ENCODE results near the gene HSP90AB1. TPM values are rescaled to one million over a fixed set of nuclear protein-coding genes. Genes with fewer than 3 reads are reported as not detected.

The HSP90AB1 gene
- total and polyA plus RNA-seq, 9 of the 15 experiments (the other 6 are each of a cell fraction or from before 2014, with no cell fraction given) = 1,780 to 3,358 (median 2,262) TPM

DNA sequence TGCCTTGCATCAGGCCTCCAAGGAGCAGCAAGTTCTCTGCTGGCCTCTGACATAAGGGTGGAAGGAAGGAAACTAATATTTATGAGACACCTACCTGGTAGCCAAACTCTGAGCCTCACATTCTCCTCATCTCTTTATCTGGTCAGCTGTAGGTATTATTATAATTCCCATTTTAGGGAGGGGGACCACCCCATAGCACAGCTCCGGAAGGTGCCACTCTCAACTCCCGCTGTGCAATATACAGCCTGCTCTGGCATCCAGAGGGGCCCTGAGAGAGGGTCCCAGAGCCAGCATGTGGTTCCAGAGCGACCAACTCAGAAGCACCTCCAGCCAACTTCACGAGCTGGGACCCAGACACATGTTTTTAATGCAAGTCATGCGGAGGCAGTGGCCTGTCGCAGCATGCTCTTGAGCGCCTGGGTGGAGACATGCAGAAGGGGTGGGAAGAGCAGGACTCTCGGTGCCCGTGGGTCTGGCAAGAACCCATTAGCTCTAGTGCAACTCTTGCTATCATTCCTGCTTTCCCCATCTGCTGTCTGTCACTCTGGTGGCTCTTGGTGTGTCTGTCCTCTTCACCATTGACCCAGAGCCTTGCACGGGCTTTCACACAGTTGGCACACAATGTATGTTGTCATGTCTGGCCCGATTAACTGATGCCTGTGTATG lies 45.1 kb upstream of the HSP90AB1 start (continued):
- TF ChIP-seq ZNF639 (CRISPR knock-in tag; conservative IDR thresholded peaks at IDR 0.05 in 1 of 2, IDR thresholded peaks at IDR 0.05 in 1 of 2) (peak in 1 of 2 experiments; percentile 82; a peak in 2 of 4 replicates), SETDB1 (IDR thresholded peaks at IDR 0.05; ENCODE audit: low read length) (no peak), MGA (IDR thresholded peaks at IDR 0.05) (peak; percentile 95), FOXP1 (CRISPR knock-in tag; IDR thresholded peaks at IDR 0.05) (peak; percentile 37; the same call in 1 of the 2 replicates), PHF8 (IDR thresholded peaks at IDR 0.05; ENCODE audit: borderline replicate concordance, low read length) (peak; percentile 49; the same call in 1 of the 2 replicates), SMAD4 (CRISPR knock-in tag; conservative IDR thresholded peaks at IDR 0.05) (peak; percentile 46), MAFG (tag; conservative IDR thresholded peaks at IDR 0.05) (peak; percentile 94), ZNF395 (CRISPR knock-in tag; IDR thresholded peaks at IDR 0.05) (no peak)
- TF ChIP-seq, protein P1, sequence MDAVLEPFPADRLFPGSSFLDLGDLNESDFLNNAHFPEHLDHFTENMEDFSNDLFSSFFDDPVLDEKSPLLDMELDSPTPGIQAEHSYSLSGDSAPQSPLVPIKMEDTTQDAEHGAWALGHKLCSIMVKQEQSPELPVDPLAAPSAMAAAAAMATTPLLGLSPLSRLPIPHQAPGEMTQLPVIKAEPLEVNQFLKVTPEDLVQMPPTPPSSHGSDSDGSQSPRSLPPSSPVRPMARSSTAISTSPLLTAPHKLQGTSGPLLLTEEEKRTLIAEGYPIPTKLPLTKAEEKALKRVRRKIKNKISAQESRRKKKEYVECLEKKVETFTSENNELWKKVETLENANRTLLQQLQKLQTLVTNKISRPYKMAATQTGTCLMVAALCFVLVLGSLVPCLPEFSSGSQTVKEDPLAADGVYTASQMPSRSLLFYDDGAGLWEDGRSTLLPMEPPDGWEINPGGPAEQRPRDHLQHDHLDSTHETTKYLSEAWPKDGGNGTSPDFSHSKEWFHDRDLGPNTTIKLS (IDR thresholded peaks at IDR 0.05; ENCODE audit: borderline replicate concordance, low read depth) = peak; percentile 23; the same call in 1 of the 2 replicates

All from K562 (cell line).